H54 (cell line): Measurements from ENCODE around the gene PCED1A.

ENCODE experiments used
- DNase-seq: peaks from one replicate; pipeline ENCODE4 v3.0.0; 2011; ENCODE audit warnings: low spot score, mixed read lengths; ENCODE audit not compliant: insufficient read length
- FAIRE-seq: peaks from 3 replicates; lab custom pipeline; 2011; peaks lifted over from hg19 to GRCh38; lab: Jason Lieb, UNC
- POLR2A ChIP-seq: IDR thresholded peaks from 2 replicates; pipeline ENCODE4 v1.6.1; 2011; ENCODE audit warnings: low read depth, mild to moderate bottlenecking, low read length

PCED1A gene, protein sequence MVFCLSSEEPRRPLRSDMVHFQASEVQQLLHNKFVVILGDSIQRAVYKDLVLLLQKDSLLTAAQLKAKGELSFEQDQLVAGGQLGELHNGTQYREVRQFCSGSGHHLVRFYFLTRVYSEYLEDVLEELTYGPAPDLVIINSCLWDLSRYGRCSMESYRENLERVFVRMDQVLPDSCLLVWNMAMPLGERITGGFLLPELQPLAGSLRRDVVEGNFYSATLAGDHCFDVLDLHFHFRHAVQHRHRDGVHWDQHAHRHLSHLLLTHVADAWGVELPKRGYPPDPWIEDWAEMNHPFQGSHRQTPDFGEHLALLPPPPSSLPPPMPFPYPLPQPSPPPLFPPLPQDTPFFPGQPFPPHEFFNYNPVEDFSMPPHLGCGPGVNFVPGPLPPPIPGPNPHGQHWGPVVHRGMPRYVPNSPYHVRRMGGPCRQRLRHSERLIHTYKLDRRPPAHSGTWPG

GRCh38 chr20:2840138-2840966 is at the start of gene PCED1A, which contains the start of gene VPS16:
Gene PCED1A, minus strand, starts transcription at chr20:2840655. Its CDS starts 743 bp downstream, at chr20:2839912.
Gene VPS16, plus strand, starts transcription at chr20:2840745. Its CDS starts 30 bp downstream, at chr20:2840775.
- DNase-seq: peak; percentile 99
- TF ChIP-seq POLR2A: peak; percentile 85
- FAIRE-seq: no peak

- no peak for TF ChIP-seq POLR2A
- FAIRE-seq (no peak), DNase-seq (no peak)
These were observed 49.3 kb upstream of the PCED1A start for GRCh38 chr20:2889797-2890196.

DNA sequence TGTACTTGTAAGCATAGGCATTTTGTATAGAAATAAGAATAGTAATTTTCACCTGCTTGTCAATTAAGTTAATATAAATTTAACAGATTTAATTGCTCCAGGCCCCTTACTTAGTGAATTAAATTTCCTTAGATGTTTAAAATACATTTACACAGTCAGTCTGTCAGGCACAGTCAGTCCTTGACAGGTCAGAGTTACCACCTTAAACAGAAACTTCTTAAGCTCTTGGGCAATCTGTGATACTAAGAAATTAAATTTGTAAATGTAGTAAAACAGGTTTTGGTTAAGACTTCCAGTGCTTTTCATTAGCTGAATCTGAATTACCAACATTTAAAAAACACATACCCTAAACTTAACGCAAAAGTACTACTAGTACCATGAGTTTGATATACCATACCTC is 48.8 kb upstream of the PCED1A start:
- FAIRE-seq (no peak), DNase-seq (no peak)
- no peak for TF ChIP-seq POLR2A

DNA sequence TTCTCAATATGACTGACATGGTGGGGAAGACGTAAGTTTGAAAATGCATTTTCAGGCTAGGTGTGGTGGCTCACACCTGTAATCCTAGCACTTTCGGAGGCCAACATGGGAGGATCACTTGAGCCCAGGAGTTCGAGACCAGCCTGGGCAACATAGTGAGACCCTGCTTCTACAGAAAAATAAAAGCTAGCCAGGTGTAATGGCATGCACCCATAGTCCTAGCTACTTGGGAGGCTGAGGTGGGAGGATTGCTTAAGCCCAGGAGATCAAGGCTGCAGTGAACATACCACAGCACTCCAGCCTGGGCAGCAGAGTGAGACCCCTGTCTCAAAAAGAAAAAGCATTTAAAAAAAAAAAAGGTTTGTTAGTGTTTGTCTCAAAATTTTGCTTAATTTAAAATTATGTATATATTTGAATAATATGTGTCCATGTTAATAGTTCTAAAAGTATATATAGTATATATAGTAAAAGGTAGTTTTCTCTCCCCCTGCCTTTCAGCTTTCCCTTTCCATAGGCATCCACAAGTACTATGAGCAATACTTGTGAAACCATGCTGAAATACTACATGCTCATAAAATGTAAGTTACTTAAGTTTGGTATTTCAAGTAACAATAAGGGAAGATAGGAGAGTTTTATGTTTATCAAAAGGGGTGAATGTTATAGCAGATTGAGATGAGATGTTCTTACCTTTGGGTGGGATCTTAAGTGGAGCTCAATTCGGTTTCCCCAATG is 47.9 kb upstream of the PCED1A start:
- FAIRE-seq (no peak), DNase-seq (no peak)
- TF ChIP-seq POLR2A: no peak

DNA sequence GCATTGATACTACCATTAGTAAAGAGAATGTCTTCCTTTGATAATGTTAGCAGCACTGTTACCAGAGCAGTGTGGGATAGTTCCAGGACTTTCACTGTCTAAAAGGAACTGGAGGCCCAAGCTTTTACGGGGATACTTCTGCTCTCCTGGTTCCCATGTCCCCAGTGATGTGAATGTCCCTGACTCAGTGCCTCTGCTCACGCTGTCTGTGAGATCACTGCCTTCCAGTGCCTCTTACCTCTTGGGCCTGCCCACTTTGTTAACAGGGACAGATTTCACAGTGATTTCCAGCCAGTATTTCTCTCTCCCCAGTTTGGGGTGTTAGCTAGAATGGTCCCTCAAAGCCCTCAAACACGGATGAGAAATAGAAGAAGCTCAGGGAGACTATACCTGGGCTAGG is 47.3 kb upstream of the PCED1A start:
- DNase-seq (no peak), FAIRE-seq (no peak)
- TF ChIP-seq POLR2A: no peak

DNA sequence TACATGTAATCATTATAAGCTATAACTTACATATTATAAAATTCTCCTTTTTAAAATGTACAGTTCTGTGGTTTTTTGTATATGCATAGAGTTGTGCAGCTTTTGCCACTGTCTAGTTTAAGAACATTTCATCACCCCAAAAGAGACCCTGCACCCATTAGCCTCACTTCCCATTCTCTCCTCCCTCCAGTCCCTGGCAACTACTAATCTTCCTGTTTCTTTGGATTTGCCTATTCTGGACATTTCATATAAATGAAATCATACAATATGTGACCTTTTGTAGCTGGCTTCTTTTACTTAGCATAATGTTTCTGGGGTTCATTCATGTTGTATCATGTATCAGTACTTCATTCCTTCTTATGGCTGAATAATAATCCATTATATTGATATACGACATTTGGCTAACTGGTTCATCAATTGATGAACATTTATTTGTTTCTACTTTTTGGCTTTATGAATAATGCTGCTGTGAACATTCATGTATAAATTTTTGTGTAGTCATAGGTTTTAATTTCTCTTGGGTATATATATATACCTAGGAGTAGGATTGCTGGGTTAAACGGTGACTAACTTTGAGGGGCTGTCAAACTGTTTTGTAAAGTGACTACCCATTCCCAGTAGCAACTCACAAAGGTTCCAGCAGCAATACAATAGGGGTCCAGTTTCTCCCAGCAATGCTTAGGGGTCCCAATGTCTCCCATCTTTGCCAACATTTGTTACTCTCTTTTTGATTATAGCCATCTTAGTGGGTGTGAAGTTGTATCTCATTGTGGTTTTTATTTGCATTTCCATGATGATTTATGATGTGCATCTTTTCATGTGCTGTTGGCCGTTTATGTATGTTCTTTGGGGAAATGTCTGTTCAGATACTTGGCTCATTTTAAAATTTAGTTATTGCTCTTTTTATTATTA is 43.5 kb upstream of the PCED1A start:
- TF ChIP-seq POLR2A: no peak
- FAIRE-seq (no peak), DNase-seq (no peak)

- no peak for DNase-seq
- no peak for TF ChIP-seq POLR2A
- no peak for FAIRE-seq
These were observed 40.2 kb upstream of the PCED1A start for GRCh38 chr20:2880650-2881049.

GRCh38 chr20:2879146-2879545 is 38.7 kb upstream of the PCED1A start:
- FAIRE-seq (peak; percentile 82), DNase-seq (peak; percentile 56)
- no peak for TF ChIP-seq POLR2A

DNA sequence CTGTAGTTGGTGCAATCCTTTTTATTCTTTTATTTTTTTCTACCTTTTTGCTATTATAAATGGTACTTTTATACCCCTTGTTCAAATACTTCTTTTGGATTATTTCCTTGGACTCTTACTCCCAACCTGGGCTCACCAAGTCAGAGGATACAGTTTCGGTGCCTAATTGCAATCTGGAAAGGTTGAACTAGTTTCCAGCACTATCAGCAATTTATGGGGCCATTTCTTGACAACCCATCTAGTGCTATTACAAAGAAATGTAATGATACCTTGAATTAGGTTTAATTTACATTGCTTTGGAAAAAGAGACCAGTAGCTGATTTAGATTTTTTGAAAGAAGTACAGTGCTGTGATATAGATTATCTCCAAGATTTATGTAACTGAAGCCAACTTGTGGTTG is 38.1 kb upstream of the PCED1A start:
- TF ChIP-seq POLR2A: no peak
- DNase-seq (no peak), FAIRE-seq (no peak)

DNA sequence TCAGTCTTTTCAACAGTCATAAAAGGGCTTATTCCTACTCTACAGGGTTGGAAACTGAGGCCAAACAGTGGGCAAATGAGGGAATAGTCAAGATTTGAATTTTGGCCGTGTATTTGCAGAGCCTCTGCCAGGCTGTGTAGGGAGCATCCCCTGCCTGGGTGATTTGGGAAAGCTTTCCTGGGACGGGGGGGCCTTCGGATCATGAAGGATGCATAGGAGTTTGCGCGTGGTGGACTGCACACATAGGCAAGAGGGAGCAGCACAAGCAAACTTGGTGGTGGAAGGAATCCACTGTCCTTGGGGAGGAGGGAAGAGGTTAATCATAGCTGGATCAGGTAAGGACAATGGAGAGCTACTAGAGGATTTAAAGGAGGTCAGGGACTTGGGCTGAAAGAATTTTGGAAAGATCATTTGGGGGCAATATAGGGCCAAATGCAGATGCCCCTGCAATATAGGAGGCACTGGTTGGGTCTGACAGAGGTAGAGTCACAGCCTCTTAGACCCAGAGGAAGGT is 35.3 kb upstream of the PCED1A start:
- no peak for TF ChIP-seq POLR2A
- DNase-seq (no peak), FAIRE-seq (no peak)

DNA sequence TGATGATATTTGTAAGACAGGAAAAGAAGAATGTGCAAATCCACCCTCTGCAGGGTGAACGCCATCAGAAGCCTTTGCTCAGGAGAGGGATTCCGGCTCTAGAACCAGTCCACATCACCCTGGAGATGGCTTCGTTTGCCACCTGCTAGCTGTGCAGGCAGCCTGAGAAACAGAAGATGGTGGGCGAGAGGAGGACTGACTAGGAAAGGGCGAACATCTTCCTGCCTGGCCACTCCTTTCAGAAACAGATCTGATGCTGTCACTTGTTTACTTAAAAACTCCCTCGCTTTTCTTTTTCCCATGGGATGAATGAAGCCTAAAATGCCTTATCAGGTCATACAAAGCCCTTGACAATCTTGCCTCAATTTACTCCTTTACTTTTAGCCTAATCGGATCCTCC is 34.0 kb upstream of the PCED1A start:
- FAIRE-seq: no peak
- no peak for TF ChIP-seq POLR2A
- DNase-seq: no peak

DNA sequence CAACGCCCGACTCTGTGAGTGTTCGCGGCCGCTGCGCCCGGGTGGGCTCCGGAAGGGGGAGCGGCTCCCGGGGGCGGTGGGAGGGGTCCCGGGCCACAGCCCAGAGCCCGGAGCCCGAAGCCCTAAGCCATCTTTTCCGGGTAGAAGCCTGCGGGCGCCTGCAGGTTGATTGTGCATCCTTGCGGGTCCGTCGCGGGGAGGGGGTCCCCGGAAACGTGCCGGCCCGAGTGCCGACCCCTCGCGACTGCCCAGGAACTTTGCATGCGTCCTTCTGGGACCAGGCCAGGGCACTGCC is 33.2 kb upstream of the PCED1A start:
- DNase-seq: peak; percentile 45
- FAIRE-seq: no peak
- no peak for TF ChIP-seq POLR2A

GRCh38 chr20:2873010-2873746 is 32.7 kb upstream of the PCED1A start, which contains the start of gene PTPRA:
Gene PTPRA, plus strand, starts transcription at chr20:2873481. Its CDS starts 90,797 bp downstream, at chr20:2964278.
- DNase-seq (peak; percentile 91), FAIRE-seq (no peak)
- TF ChIP-seq POLR2A: peak; percentile 92
